Heart left ventricle (tissue), 13 donors: ENCODE measurements around the gene PIP5K1B.

Source experiments
- CTCF ChIP-seq, 12 donors: fragments of 200-600 bp; sonication (generic) in 4 of 12; IDR thresholded peaks; one replicate each; pipeline versions ENCODE4 v1.5.0 to v1.8.0; 2018 to 2022; ENCODE audit warnings: antibody characterized with exemption in 12 of 12, mild to moderate bottlenecking in 5 of 12
- POLR2A ChIP-seq, 2 donors: fragments of 450-650 bp; IDR thresholded peaks; one replicate each; pipeline ENCODE4 v1.6.1; 2017; ENCODE audit warnings: antibody characterized with exemption in 2 of 2, mild to moderate bottlenecking in 2 of 2, moderate library complexity in 2 of 2
- donor health status: ischemic (EF 13 %, LVEDD 7.1; RV severe dilation, severe dysfunction).
- donor health status: DM: no; HTN: yes; CAD: no.
- donor health status: DM: no; HTN: no; CAD: no.
- donor health status: ischemic (EF 25% LVEDD 6.9; RV normal size, moderate dysfunction).
- donor health status: ischemic (EF 25% LVEDD 5.7; RV mildly dilated, moderate dysfunction).
- donor health status: ischemic (EF 35%, LVEDD 5.7; RV mildly dilated, moderate dysfunction).
- donor health status: nonischemic (EF 11% LVEDD 7.7; RV severe dilation, severe dysfunction).
- donor health status: DM: yes; HTN: yes; CAD: no.
- donor health status: PGD.
- donor health status: ischemic (EF 29% LVEDD 5.4; RV normal size, mild dysfunction).
- donor health status: nonischemic (EF 23%, LVEDD 6.1; RV moderate dilation, normal function).

GRCh38 chr9:68836788-68837187 is 131.7 kb downstream of the PIP5K1B start:
- TF ChIP-seq POLR2A (IDR thresholded peaks at IDR 0.05) (no peak), CTCF (IDR thresholded peaks at IDR 0.05) (no peak)
